ENCODE measurements around the gene CYB561A3.

Gene CYB561A3

GRCh38 chr11:61361237-61361740, 393 bp downstream of the CYB561A3 start:
- in situ Hi-C loops (cut with HindIII; ENCODE audit: low pct_unique_long_range_greater_than_20kb, low sequenced_read_pairs): no loop called here
- TF ChIP-seq JUND (IDR thresholded peaks at IDR 0.05; ENCODE audit: low read depth): no peak
- DNase-seq (ENCODE audit: low read depth in 1 of 2, low spot score in 1 of 2): no peak

- in situ Hi-C loops (cut with HindIII; ENCODE audit: low pct_unique_long_range_greater_than_20kb, low sequenced_read_pairs): no loop called here
- TF ChIP-seq JUND (IDR thresholded peaks at IDR 0.05; ENCODE audit: low read depth): no peak
- no peak for DNase-seq (ENCODE audit: low read depth in 1 of 2, low spot score in 1 of 2)
Observed at GRCh38 chr11:61359516-61359915, 2.2 kb downstream of the CYB561A3 start.

- DNase-seq (ENCODE audit: low read depth in 1 of 2, low spot score in 1 of 2): no peak
- no peak for TF ChIP-seq JUND (IDR thresholded peaks at IDR 0.05; ENCODE audit: low read depth)
- in situ Hi-C loops (cut with HindIII; ENCODE audit: low pct_unique_long_range_greater_than_20kb, low sequenced_read_pairs): no loop called here
Observed at GRCh38 chr11:61358566-61358965, 3.1 kb downstream of the CYB561A3 start.

DNA sequence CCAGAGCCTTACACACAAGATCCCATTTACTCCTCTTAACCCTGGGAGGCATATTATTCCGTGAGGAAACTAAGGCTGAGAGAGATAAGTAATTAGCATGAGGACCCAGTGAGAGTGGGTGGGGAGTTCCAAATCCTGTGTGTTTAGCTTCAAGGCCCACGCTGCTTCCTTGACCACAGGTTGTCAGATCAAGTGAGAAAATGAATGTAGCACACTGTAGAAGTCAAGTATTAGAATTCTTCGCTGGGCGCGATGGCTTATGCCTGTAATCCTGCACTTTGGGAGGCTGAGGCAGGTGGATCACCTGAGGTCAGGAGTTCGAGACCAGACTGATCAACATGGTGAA, 3.8 kb downstream of the CYB561A3 start:
- TF ChIP-seq JUND (IDR thresholded peaks at IDR 0.05; ENCODE audit: low read depth): no peak
- in situ Hi-C loops (cut with HindIII; ENCODE audit: low pct_unique_long_range_greater_than_20kb, low sequenced_read_pairs): no loop called here
- DNase-seq (ENCODE audit: low read depth in 1 of 2, low spot score in 1 of 2): no peak

GRCh38 chr11:61357233-61357893, 4.3 kb downstream of the CYB561A3 start:
- in situ Hi-C loops (cut with HindIII; ENCODE audit: low pct_unique_long_range_greater_than_20kb, low sequenced_read_pairs): no loop called here
- no peak for DNase-seq (ENCODE audit: low read depth in 1 of 2, low spot score in 1 of 2)

GRCh38 chr11:61356706-61357105, 5.0 kb downstream of the CYB561A3 start:
- in situ Hi-C loops (cut with HindIII; ENCODE audit: low pct_unique_long_range_greater_than_20kb, low sequenced_read_pairs): no loop called here
- DNase-seq (ENCODE audit: low read depth in 1 of 2, low spot score in 1 of 2): no peak
- TF ChIP-seq JUND (IDR thresholded peaks at IDR 0.05; ENCODE audit: low read depth): no peak

More at GRCh38 chr11:61357233-61357893, 4.3 kb downstream of the CYB561A3 start:
- no peak for TF ChIP-seq JUND (IDR thresholded peaks at IDR 0.05; ENCODE audit: low read depth)

DNA sequence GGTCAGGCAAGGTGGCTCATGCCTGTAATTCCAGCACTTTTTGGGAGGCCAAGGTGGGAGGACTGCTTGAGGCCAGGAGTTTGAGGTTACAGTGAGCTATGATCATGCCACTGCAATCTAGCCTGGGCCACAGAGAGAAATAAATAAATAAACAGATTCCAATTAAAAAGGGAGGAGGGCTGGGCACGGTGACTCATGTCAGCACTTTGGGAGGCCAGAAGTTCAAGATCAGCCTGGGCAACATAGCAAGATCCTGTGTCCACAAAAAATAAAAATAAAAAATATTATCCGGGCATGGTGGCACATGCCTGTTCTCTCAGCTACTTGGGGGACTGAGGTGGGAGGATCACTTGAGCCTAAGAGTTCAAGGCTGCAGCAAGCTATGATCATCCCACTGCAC, 7.5 kb downstream of the CYB561A3 start:
- no peak for DNase-seq (ENCODE audit: low read depth in 1 of 2, low spot score in 1 of 2)
- in situ Hi-C loops (cut with HindIII; ENCODE audit: low pct_unique_long_range_greater_than_20kb, low sequenced_read_pairs): no loop called here
- no peak for TF ChIP-seq JUND (IDR thresholded peaks at IDR 0.05; ENCODE audit: low read depth)

DNA sequence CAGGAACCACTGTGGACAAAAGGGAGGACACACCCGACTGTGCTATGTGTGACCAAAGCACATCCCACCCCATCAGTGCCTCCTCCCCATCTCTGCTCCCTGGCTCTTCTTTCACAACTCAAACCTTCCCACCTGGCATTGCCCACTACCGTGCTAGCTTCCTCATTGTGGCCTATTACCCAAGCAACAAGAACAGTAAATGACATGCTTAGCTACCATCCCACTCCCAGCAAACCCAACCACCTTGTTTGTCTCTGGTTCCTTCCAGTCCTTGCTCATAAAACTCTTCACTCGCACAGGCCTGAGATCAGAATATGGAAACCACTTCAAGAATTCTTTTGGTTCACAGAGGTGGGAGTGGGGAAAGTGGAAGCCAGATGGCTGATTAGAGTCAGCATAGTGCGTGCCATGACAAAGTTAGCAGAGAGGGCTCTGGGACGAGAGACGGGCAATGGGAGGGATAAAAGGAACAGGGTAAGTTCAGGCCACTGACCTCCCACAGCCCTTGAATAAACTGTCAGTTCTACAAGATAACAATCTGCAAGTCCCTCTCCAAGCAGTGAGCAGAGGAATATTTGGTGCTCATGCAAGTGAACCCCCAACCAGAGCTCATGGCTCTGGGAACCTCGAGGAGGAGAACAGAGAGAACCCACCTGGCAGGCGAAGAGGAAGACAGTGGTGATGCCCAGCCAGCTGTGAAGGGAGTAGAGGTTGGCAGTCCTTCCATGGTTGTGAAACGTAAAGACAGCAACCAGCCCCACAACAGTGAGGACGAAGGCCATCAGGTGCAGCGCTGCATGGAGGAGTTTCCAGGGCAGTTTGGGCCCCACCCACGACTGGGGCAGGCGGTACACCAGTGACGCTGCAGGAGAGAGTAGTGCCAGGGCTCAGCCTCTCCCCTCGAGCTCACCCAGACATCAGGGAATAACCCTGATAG, 8.3 kb downstream of the CYB561A3 start:
- no peak for TF ChIP-seq JUND (IDR thresholded peaks at IDR 0.05; ENCODE audit: low read depth)
- DNase-seq (ENCODE audit: low read depth in 1 of 2, low spot score in 1 of 2): no peak
- in situ Hi-C loops (cut with HindIII; ENCODE audit: low pct_unique_long_range_greater_than_20kb, low sequenced_read_pairs): no loop called here

DNA sequence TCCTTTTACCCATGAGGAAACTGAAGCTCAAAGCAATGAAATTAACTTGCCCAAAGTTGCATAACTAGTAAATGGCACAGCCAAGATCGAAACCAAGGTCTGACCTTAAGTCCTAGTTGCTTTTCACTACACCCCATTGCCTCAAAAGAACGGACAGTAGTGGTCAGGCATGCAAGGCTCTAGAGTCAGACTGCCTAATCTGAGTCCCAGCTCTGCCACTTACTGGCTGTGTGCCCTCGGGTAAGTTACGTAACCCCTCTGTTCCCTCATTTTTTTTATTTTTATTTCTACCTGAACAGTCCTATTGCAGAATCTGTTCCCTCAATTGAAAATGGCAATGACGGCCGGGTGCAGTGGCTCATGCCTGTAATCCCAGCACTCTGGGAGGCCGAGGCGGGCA, 9.6 kb downstream of the CYB561A3 start:
- no peak for TF ChIP-seq JUND (IDR thresholded peaks at IDR 0.05; ENCODE audit: low read depth)
- no peak for DNase-seq (ENCODE audit: low read depth in 1 of 2, low spot score in 1 of 2)
- in situ Hi-C loops (cut with HindIII; ENCODE audit: low pct_unique_long_range_greater_than_20kb, low sequenced_read_pairs): no loop called here

GRCh38 chr11:61350803-61351202, 10.9 kb downstream of the CYB561A3 start:
- in situ Hi-C loops (cut with HindIII; ENCODE audit: low pct_unique_long_range_greater_than_20kb, low sequenced_read_pairs): no loop called here
- TF ChIP-seq JUND (IDR thresholded peaks at IDR 0.05; ENCODE audit: low read depth): no peak
- DNase-seq (ENCODE audit: low read depth in 1 of 2, low spot score in 1 of 2): no peak

GRCh38 chr11:61350336-61350735, 11.3 kb downstream of the CYB561A3 start:
- in situ Hi-C loops (cut with HindIII; ENCODE audit: low pct_unique_long_range_greater_than_20kb, low sequenced_read_pairs): no loop called here
- no peak for DNase-seq (ENCODE audit: low read depth in 1 of 2, low spot score in 1 of 2)
- no peak for TF ChIP-seq JUND (IDR thresholded peaks at IDR 0.05; ENCODE audit: low read depth)

- in situ Hi-C loops (cut with HindIII; ENCODE audit: low pct_unique_long_range_greater_than_20kb, low sequenced_read_pairs): no loop called here
- DNase-seq (ENCODE audit: low read depth in 1 of 2, low spot score in 1 of 2): no peak
- TF ChIP-seq JUND (IDR thresholded peaks at IDR 0.05; ENCODE audit: low read depth): no peak
Observed at GRCh38 chr11:61349916-61350315, 11.8 kb downstream of the CYB561A3 start.

DNA sequence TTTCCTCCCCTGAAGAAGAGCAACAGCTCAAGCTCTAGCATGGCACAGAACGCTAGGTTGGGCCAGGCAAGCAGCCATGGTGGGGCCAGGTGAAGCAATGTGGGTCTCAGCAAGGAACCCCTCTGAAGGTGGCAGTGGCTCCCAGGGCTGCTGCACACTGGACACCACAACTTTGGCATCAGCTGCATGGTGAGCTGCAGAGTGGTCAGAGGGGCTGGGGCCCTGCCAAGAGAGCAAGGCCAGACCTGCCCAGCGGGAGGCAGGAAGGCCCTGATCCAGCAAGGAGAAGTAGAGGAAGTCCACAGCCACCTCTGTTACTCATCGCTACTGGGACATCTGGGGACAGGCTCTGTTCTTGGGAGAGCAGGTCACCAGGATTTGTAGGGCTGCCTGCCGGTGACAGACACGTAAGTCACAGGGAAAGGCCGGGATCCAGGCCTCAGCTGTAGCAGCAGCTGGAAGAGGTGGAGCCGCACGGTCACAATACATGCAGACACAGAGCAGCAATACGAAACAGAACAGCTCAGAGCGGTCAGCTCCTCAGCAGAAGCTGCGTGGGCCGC, 12.4 kb downstream of the CYB561A3 start:
- no peak for TF ChIP-seq JUND (IDR thresholded peaks at IDR 0.05; ENCODE audit: low read depth)
- in situ Hi-C loops (cut with HindIII; ENCODE audit: low pct_unique_long_range_greater_than_20kb, low sequenced_read_pairs): no loop called here
- peak in 1 of 2 experiments; percentile 23 for DNase-seq (ENCODE audit: low read depth in 1 of 2, low spot score in 1 of 2)

Data from T47D (cell line).